Measurements from ENCODE around the gene MCL1. TPM values are rescaled to one million over a fixed set of nuclear protein-coding genes. Genes with fewer than 3 reads are reported as not detected.

MCL1 gene
- total and polyA plus RNA-seq, 2 donors (not counting 1 experiment from before 2014, with no cell fraction given): 219 to 266 TPM

GRCh38 chr1:150560576-150561253, 18.7 kb downstream of the MCL1 start:
- peak overlapping the region; percentile 95 for H2AFZ ChIP-seq (ENCODE audit: insufficient read depth, low read depth, low read length, poor library complexity, severe bottlenecking)
- peak overlapping the region; percentile 63 to 89 (median 80) for H3K4me3 ChIP-seq (ENCODE audit: control extremely low read depth in 1 of 5, extremely low read depth in 1 of 5, insufficient read depth in 1 of 5, low read depth in 2 of 5, low read length in 4 of 5)
- peak overlapping the region; percentile 99 for H3K4me3 Mint-ChIP-seq
- DNase-seq: peak; percentile 89
- no peak for TF ChIP-seq EZH2 (IDR thresholded peaks at IDR 0.05; ENCODE audit: borderline replicate concordance, insufficient read depth, low read depth, low read length, poor library complexity, severe bottlenecking)
- TF ChIP-seq, protein P1, sequence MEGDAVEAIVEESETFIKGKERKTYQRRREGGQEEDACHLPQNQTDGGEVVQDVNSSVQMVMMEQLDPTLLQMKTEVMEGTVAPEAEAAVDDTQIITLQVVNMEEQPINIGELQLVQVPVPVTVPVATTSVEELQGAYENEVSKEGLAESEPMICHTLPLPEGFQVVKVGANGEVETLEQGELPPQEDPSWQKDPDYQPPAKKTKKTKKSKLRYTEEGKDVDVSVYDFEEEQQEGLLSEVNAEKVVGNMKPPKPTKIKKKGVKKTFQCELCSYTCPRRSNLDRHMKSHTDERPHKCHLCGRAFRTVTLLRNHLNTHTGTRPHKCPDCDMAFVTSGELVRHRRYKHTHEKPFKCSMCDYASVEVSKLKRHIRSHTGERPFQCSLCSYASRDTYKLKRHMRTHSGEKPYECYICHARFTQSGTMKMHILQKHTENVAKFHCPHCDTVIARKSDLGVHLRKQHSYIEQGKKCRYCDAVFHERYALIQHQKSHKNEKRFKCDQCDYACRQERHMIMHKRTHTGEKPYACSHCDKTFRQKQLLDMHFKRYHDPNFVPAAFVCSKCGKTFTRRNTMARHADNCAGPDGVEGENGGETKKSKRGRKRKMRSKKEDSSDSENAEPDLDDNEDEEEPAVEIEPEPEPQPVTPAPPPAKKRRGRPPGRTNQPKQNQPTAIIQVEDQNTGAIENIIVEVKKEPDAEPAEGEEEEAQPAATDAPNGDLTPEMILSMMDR (IDR thresholded peaks at IDR 0.05): peak; percentile 78
- no peaks in the 10 kb centered on the region for H3K9me3 Mint-ChIP-seq (ENCODE audit: insufficient read depth)
- H4K20me1 ChIP-seq (ENCODE audit: control insufficient read depth, insufficient read depth, low read length, poor library complexity, severe bottlenecking): peaks cover 3% of the 10 kb centered on the region
- peak overlapping the region; percentile 98 for H3K27ac Mint-ChIP-seq
- 10% methylated on average over 9 of the region's 17 CpGs for WGBS (ENCODE audit: insufficient coverage)
- H3K9ac ChIP-seq (ENCODE audit: low read length): peak overlapping the region; percentile 93
- H3K9me3 ChIP-seq (ENCODE audit: control extremely low read depth in 1 of 3, control insufficient read depth in 2 of 3, insufficient read depth in 1 of 3, low read length in 2 of 3): no peaks in the 10 kb centered on the region
- H3K27me3 Mint-ChIP-seq: no peaks in the 10 kb centered on the region
- H3K27me3 ChIP-seq (replicated peaks in 1 of 4; ENCODE audit: control extremely low read depth in 1 of 4, control insufficient read depth in 3 of 4, insufficient read depth in 4 of 4, low read length in 3 of 4): no peaks in the 10 kb centered on the region
- CTCF ChIA-PET: interaction anchor here (0.6 to 14.8 kb wide), 44 partner anchors 10 to 435 kb away, joined by 3 to 661 read pairs (median 4); partner anchors contain the start of genes ADAMTSL4, ENSA, FALEC and GOLPH3L
- no peaks in the 10 kb centered on the region for H3K36me3 ChIP-seq (replicated peaks in 1 of 2; ENCODE audit: control extremely low read depth in 1 of 2, control insufficient read depth in 1 of 2, extremely low read depth in 1 of 2, insufficient read depth in 2 of 2, low read length in 1 of 2)
- peaks cover 48% of the 10 kb centered on the region for H3K4me1 Mint-ChIP-seq
- peak; percentile 26 for ATAC-seq (ENCODE audit: low read depth)
- peak overlapping the region; percentile 90 for H3K4me2 ChIP-seq (replicated peaks; ENCODE audit: low read depth, low read length, poor library complexity, severe bottlenecking)
- H3K79me2 ChIP-seq (ENCODE audit: control insufficient read depth, insufficient read depth, low read length): peaks cover 31% of the 10 kb centered on the region
- H3K27ac ChIP-seq (ENCODE audit: low read length in 2 of 2): peak overlapping the region; percentile 96 to 99
- intact Hi-C loops (cut with micrococcal nuclease): loop anchor here (1.0 to 5.0 kb wide), 7 partner anchors 51 to 447 kb away; partner anchors contain the start of genes ARNT, CTSS, GOLPH3L and MINDY1
- POLR2A ChIA-PET: interaction anchor here (0.6 to 10.3 kb wide), 9 partner anchors 9 to 69 kb away, joined by 3 to 371 read pairs (median 6); partner anchors contain the start of genes ENSA and MCL1
- H3K4me1 ChIP-seq (ENCODE audit: control insufficient read depth in 2 of 2, insufficient read depth in 2 of 2, low read length in 2 of 2): peaks cover 42 to 55% of the 10 kb centered on the region in 2 donors
